Loucy (cell line): ENCODE data around the gene GPER1.
A peak's percentile ranks its signal among the peaks of the same experiment; 100 is the strongest.

Experiments
- H2AFZ ChIP-seq: fragments of 200-600 bp; sonication (generic); 2 replicates; pipeline ENCODE4 v1.6.0; 2016; ENCODE audit warnings: antibody characterized with exemption, mild to moderate bottlenecking, low read length, moderate library complexity
- H3F3A ChIP-seq: fragments of 200-600 bp; 2 replicates; pipeline ENCODE4 v1.6.0; 2016; ENCODE audit warnings: antibody characterized with exemption, low read depth, mild to moderate bottlenecking
- H3K27me3 ChIP-seq: fragments of 200-600 bp; sonication (generic); 2 replicates; pipeline ENCODE4 v1.6.1; 2014; ENCODE audit warnings: low read length, mild to moderate bottlenecking; ENCODE audit not compliant: insufficient read depth, poor library complexity, severe bottlenecking
- H3K36me3 ChIP-seq: fragments of 200-600 bp; sonication (generic); 2 replicates; pipeline ENCODE4 v1.6.1; 2016; ENCODE audit warnings: low read length; ENCODE audit not compliant: insufficient read depth
- H3K4me1 ChIP-seq: fragments of 200-600 bp; sonication (generic); 2 replicates; pipeline ENCODE4 v1.5.1; 2014; ENCODE audit warnings: low read length, mild to moderate bottlenecking; ENCODE audit not compliant: insufficient read depth, poor library complexity, severe bottlenecking
- H3K4me2 ChIP-seq: fragments of 200-600 bp; sonication (generic); 2 replicates; pipeline ENCODE4 v1.6.0; 2014; ENCODE audit warnings: antibody characterized with exemption, low read length, low read depth, mild to moderate bottlenecking; ENCODE audit not compliant: poor library complexity, severe bottlenecking
- H3K4me3 ChIP-seq: fragments of 200-600 bp; sonication (generic); 2 replicates; pipeline ENCODE4 v1.5.1; 2014; ENCODE audit warnings: low read length, mild to moderate bottlenecking, mixed read lengths; ENCODE audit not compliant: poor library complexity, severe bottlenecking
- H3K79me2 ChIP-seq: fragments of 200-600 bp; sonication (generic); 2 replicates; pipeline ENCODE4 v1.6.1; 2014; ENCODE audit warnings: low read length; ENCODE audit not compliant: insufficient read depth
- H3K9ac ChIP-seq: fragments of 200-600 bp; sonication (generic); 2 replicates; pipeline ENCODE4 v1.6.0; 2014; ENCODE audit warnings: mild to moderate bottlenecking, low read depth, low read length, moderate library complexity; ENCODE audit not compliant: poor library complexity, severe bottlenecking
- H3K9me2 ChIP-seq: fragments of 200-600 bp; sonication (generic); replicated peaks from 2 replicates; pipeline ENCODE4 v1.6.1; 2016; ENCODE audit warnings: low read depth, low read length, mixed read lengths
- H3K9me3 ChIP-seq: fragments of 200-600 bp; sonication (generic); 2 replicates; pipeline ENCODE4 v1.6.1; 2014; ENCODE audit warnings: mild to moderate bottlenecking, antibody characterized with exemption, low read length, low read depth; ENCODE audit not compliant: insufficient read depth
- H4K20me1 ChIP-seq: fragments of 200-600 bp; sonication (generic); 2 replicates; pipeline ENCODE4 v1.6.0; 2014; ENCODE audit warnings: antibody characterized with exemption, low read length, mild to moderate bottlenecking; ENCODE audit not compliant: insufficient read depth, poor library complexity, severe bottlenecking
- EZH2phosphoT487 ChIP-seq: fragments of 200-600 bp; IDR thresholded peaks from 2 replicates; pipeline ENCODE4 v1.6.1; 2018; ENCODE audit warnings: antibody characterized with exemption, mild to moderate bottlenecking, moderate library complexity, borderline replicate concordance
- TF ChIP-seq, protein P1 (sequence below): fragments of 200-600 bp; sonication (generic); conservative IDR thresholded peaks from 2 replicates; pipeline ENCODE4 v1.5.1; 2014; ENCODE audit warnings: mild to moderate bottlenecking, antibody characterized with exemption, low read length

Gene GPER1

DNA sequence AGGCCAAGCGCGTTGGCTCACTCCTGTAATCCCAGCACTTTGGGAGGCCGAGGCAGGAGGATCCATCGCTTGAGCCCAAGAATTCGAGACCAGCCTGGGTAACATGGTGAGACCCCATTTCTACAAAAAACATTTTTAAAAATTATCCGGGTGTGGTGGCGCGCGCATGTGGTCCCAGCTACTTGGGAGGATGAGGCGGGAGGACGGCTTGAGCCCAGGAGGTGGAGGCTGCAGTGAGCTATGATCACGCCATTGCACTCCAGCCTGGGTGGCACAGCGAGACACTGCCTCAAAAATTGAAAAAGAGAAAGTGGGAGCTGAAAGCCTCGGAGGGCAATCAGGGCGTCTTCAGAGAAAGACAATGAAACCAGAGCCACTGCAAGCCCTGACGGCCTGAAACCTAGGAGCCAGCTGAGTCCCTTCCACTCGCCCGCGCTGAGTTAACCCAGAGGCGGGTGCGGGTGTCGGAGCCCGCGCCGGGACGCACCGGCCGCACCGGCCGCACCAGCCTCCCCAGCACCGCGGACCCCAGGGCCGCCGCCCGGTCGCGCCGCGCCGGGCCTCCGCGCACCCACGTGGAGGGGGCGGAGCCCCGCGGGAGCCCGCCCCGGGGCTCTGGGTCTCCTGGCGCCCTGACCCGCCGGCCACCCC lies 49.7 kb downstream of the GPER1 start:
- Histone ChIP-seq H3K9me2 (no peaks in the 10 kb centered on the region), H3K4me3 (peak overlapping the region; percentile 76), H3F3A (no peaks in the 10 kb centered on the region), H3K79me2 (no peaks in the 10 kb centered on the region; the same call in 1 of the 2 replicates), H3K4me2 (peak overlapping the region; percentile 93), H2AFZ (peak overlapping the region; percentile 89), H3K9ac (peak overlapping the region; percentile 63), H3K4me1 (peaks cover 8% of the 10 kb centered on the region), H4K20me1 (no peaks in the 10 kb centered on the region), H3K27me3 (no peaks in the 10 kb centered on the region), H3K36me3 (no peaks in the 10 kb centered on the region), H3K9me3 (no peaks in the 10 kb centered on the region)
- no peak for TF ChIP-seq EZH2phosphoT487
- TF ChIP-seq, protein P1, sequence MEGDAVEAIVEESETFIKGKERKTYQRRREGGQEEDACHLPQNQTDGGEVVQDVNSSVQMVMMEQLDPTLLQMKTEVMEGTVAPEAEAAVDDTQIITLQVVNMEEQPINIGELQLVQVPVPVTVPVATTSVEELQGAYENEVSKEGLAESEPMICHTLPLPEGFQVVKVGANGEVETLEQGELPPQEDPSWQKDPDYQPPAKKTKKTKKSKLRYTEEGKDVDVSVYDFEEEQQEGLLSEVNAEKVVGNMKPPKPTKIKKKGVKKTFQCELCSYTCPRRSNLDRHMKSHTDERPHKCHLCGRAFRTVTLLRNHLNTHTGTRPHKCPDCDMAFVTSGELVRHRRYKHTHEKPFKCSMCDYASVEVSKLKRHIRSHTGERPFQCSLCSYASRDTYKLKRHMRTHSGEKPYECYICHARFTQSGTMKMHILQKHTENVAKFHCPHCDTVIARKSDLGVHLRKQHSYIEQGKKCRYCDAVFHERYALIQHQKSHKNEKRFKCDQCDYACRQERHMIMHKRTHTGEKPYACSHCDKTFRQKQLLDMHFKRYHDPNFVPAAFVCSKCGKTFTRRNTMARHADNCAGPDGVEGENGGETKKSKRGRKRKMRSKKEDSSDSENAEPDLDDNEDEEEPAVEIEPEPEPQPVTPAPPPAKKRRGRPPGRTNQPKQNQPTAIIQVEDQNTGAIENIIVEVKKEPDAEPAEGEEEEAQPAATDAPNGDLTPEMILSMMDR = no peak

DNA sequence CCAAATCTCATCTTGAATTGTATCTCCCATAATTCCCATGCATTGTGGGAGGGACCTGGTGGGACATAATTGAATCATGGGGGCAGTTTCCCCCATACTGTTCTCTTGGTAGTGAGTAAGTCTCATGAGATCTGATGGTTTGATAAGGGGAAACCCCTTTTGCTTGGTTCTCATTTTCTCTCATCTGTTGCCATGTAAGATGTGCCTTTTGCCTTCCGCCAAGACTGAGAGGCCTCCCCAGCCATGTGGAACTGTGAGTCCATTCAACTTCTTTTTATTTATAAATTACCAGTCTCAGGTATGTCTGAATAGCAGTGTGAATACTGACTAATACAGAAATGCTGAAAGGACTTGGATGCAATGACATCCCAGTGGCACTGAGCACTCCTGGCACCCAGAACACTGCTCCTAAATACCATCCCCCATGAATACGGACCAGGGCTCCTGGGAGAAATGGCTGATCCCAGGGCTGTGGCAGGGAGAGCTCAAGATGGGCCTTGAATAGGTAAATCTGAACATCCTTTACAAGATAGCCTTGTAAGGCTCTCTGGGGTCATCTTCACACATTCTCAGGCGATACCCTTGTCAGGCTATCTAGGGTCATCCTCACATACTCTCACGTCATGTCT lies 52.7 kb downstream of the GPER1 start:
- H3K27me3 ChIP-seq = no peaks in the 10 kb centered on the region
- TF ChIP-seq EZH2phosphoT487 = no peak
- TF ChIP-seq, protein P1 = no peak
- H3K4me2 ChIP-seq = no peak overlapping the region

DNA sequence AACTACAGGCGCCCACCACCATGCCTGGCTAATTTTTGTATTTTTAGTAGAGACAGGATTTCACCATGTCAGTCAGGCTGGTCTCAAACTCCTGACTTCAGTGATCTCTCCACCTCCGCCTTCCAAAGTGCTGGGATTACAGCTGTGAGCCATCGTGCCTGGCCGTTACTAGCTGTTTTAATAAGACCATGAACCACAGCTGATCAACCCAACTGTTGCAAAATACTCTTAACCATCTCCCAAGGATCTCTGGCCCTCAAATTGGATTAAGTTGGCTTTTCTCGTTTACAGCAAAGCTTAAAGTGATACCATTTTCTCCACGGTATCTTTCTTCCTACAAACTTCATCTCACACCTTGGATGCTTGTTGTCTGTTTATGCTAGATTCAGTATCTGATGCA lies 53.7 kb downstream of the GPER1 start:
- TF ChIP-seq, protein P1 = no peak
- TF ChIP-seq EZH2phosphoT487 = no peak
- Histone ChIP-seq H2AFZ (no peak overlapping the region), H3K9ac (no peak overlapping the region), H3K4me3 (no peak overlapping the region), H3F3A (no peaks in the 10 kb centered on the region), H3K36me3 (no peaks in the 10 kb centered on the region), H3K4me1 (peaks cover 7% of the 10 kb centered on the region), H3K4me2 (no peak overlapping the region), H3K9me3 (no peaks in the 10 kb centered on the region), H4K20me1 (no peaks in the 10 kb centered on the region), H3K27me3 (no peaks in the 10 kb centered on the region), H3K79me2 (no peaks in the 10 kb centered on the region; the same call in 1 of the 2 replicates), H3K9me2 (no peaks in the 10 kb centered on the region)

More for the DNA sequence above, 52.7 kb downstream of the GPER1 start:
- H3K4me3 ChIP-seq = no peak overlapping the region
- peaks cover 8% of the 10 kb centered on the region for H3K4me1 ChIP-seq
- no peaks in the 10 kb centered on the region for H3F3A ChIP-seq
- H3K36me3 ChIP-seq = no peaks in the 10 kb centered on the region
- no peak overlapping the region for H2AFZ ChIP-seq
- H3K79me2 ChIP-seq = no peaks in the 10 kb centered on the region; the same call in 1 of the 2 replicates
- no peaks in the 10 kb centered on the region for H4K20me1 ChIP-seq
- no peaks in the 10 kb centered on the region for H3K9me2 ChIP-seq
- no peaks in the 10 kb centered on the region for H3K9me3 ChIP-seq
- H3K9ac ChIP-seq = no peak overlapping the region
